T-cell (primary cell): ENCODE results near the gene HUS1B. TPM values are rescaled to one million over a fixed set of nuclear protein-coding genes. Genes with fewer than 3 reads are reported as not detected.

Source experiments
- ATAC-seq, 4 experiments: fragments of 200-7000 bp in 3 of 4; fragments of 150-1000 bp in 1 of 4; cut with Tn5 transposase; replicated peaks in 1 of 4; 1 replicate in 3 of 4; 2 replicates in 1 of 4; pipeline ENCODE4 v1.10.0; 2021; ENCODE audit warnings: moderate library complexity in 3 of 4, mild to moderate bottlenecking in 2 of 4, moderate number of reproducible peaks in 1 of 4
- CTCF ChIA-PET, 2 donors: fragments of 300-600 bp; sonication (Branson Sonifier 250); formaldehyde crosslinking; loops; one replicate each; lab custom pipeline; 2022; ENCODE audit warnings: antibody characterized with exemption in 2 of 2; lab: Charles Lee
- POLR2A ChIA-PET, 2 donors: fragments of 300-600 bp; sonication (Branson Sonifier 250); formaldehyde crosslinking; loops; one replicate each; lab custom pipeline; 2022; ENCODE audit warnings: antibody characterized with exemption in 2 of 2; lab: Charles Lee
- DNase-seq, 35 experiments: peaks; one replicate each; pipeline versions ENCODE4 v3.0.0 to v3.0.0-alpha.2; 2013 to 2023
- H3K27ac ChIP-seq: one replicate; pipeline ENCODE4 v1.5.1; 2013; ENCODE audit warnings: low read length
- H3K27me3 ChIP-seq, 2 experiments: replicated peaks in 1 of 2; 1 replicate in 1 of 2; 2 replicates in 1 of 2; pipeline versions ENCODE4 v1.6.1 to v1.7.0; 2013; ENCODE audit warnings: low read length in 1 of 2, mixed read lengths in 1 of 2; ENCODE audit not compliant: control insufficient read depth in 2 of 2, insufficient read depth in 2 of 2; ENCODE audit errors: extremely low read depth in 1 of 2
- H3K36me3 ChIP-seq, 2 donors: 1 replicate in 1 of 2; 2 replicates in 1 of 2; pipeline versions ENCODE4 v1.6.1 to v1.7.0; 2013; ENCODE audit warnings: low read length in 1 of 2; ENCODE audit not compliant: control insufficient read depth in 2 of 2, insufficient read depth in 1 of 2; ENCODE audit errors: extremely low read depth in 1 of 2
- H3K4me1 ChIP-seq, 2 experiments: 1 replicate in 1 of 2; 2 replicates in 1 of 2; pipeline versions ENCODE4 v1.6.1 to v1.7.0; 2013; ENCODE audit warnings: low read length in 2 of 2, mixed read lengths in 1 of 2; ENCODE audit not compliant: insufficient read depth in 2 of 2, control insufficient read depth in 1 of 2; ENCODE audit errors: extremely low read depth in 1 of 2
- H3K4me3 ChIP-seq, 2 donors: 1 replicate in 1 of 2; 2 replicates in 1 of 2; pipeline versions ENCODE4 v1.5.1 to v1.7.0; 2013; ENCODE audit warnings: mild to moderate bottlenecking in 2 of 2, low read length in 1 of 2, moderate library complexity in 1 of 2; ENCODE audit not compliant: control insufficient read depth in 1 of 2; ENCODE audit errors: extremely low read depth in 1 of 2
- H3K9me3 ChIP-seq: 2 replicates; pipeline ENCODE4 v1.7.0; 2013
- H3K27ac Mint-ChIP-seq, 2 donors: one replicate each; pipeline ENCODE4 v1.8.0; 2020 to 2021; ENCODE audit warnings: mild to moderate bottlenecking in 2 of 2, mixed read lengths in 2 of 2
- H3K27me3 Mint-ChIP-seq, 2 donors: one replicate each; pipeline ENCODE4 v1.8.0; 2021 to 2022; ENCODE audit warnings: mixed read lengths in 2 of 2
- H3K36me3 Mint-ChIP-seq: one replicate; pipeline ENCODE4 v1.8.0; 2021; ENCODE audit warnings: mixed read lengths
- H3K4me1 Mint-ChIP-seq, 3 donors: one replicate each; pipeline ENCODE4 v1.8.0; 2020 to 2022; ENCODE audit warnings: mixed read lengths in 3 of 3, mild to moderate bottlenecking in 1 of 3
- H3K4me3 Mint-ChIP-seq, 3 donors: one replicate each; pipeline ENCODE4 v1.8.0; 2020 to 2022; ENCODE audit warnings: mild to moderate bottlenecking in 3 of 3, mixed read lengths in 3 of 3, moderate library complexity in 3 of 3
- H3K9me3 Mint-ChIP-seq, 3 donors: one replicate each; pipeline ENCODE4 v1.8.0; 2020 to 2022; ENCODE audit warnings: mixed read lengths in 3 of 3
- WGBS: methylation state at CpG from one replicate; pipeline ENCODE4 v1.1.5; 2013; ENCODE audit warnings: missing lambda C conversion rate; ENCODE audit not compliant: insufficient coverage; 5-methylcytosine and 5-hydroxymethylcytosine counted together
- total RNA-seq, 35 experiments: library from RNA in 6 of 35; stranded (reverse) in 6 of 35; fragments of 120-200 nt in 1 of 35; gene quantifications; one replicate each; pipeline versions ENCODE4 v1.2.1 to v1.2.4 and lab custom pipeline; 2013 to 2026

Gene HUS1B
- total RNA-seq, 5 donors from 2014 or later (not counting 1 experiment from before 2014, with no cell fraction given) = 1.7 to 3.8 (median 2.5) TPM

GRCh38 chr6:613981-614380, 42.9 kb downstream of the HUS1B start:
- no peak overlapping the region for H3K4me3 Mint-ChIP-seq
- no peaks in the 10 kb centered on the region for H3K4me1 ChIP-seq
- no peak for DNase-seq
- no peaks in the 10 kb centered on the region for H3K9me3 ChIP-seq
- ChIA-PET POLR2A (no interaction called here), CTCF (no interaction called here)
- H3K4me1 Mint-ChIP-seq = peaks cover 0 to 7% (median 0%) of the 10 kb centered on the region in 3 donors
- H3K36me3 Mint-ChIP-seq = peaks cover 49% of the 10 kb centered on the region
- H3K4me3 ChIP-seq = no peak overlapping the region
- H3K27ac ChIP-seq = no peak overlapping the region
- H3K36me3 ChIP-seq = peaks cover 6 to 42% of the 10 kb centered on the region in 2 donors
- H3K27ac Mint-ChIP-seq = no peak overlapping the region
- no peaks in the 10 kb centered on the region for H3K27me3 ChIP-seq
- no peaks in the 10 kb centered on the region for H3K9me3 Mint-ChIP-seq
- ATAC-seq = no peak
- 97% methylated on average over 6 of the region's 7 CpGs for WGBS
- no peaks in the 10 kb centered on the region for H3K27me3 Mint-ChIP-seq

- no peak overlapping the region for H3K27ac Mint-ChIP-seq
- H3K27me3 Mint-ChIP-seq = no peaks in the 10 kb centered on the region
- no peaks in the 10 kb centered on the region for H3K27me3 ChIP-seq
- peaks cover 0 to 4% (median 0%) of the 10 kb centered on the region in 3 donors for H3K4me1 Mint-ChIP-seq
- no peak for DNase-seq
- ATAC-seq = no peak
- H3K4me1 ChIP-seq = no peaks in the 10 kb centered on the region
- no peak overlapping the region for H3K4me3 ChIP-seq
- 0% methylated on average over 1 of the region's 4 CpGs for WGBS
- H3K27ac ChIP-seq = no peak overlapping the region
- POLR2A ChIA-PET = no interaction called here
- H3K36me3 ChIP-seq = peaks cover 5 to 38% of the 10 kb centered on the region in 2 donors
- no peaks in the 10 kb centered on the region for H3K9me3 ChIP-seq
- CTCF ChIA-PET = no interaction called here
- H3K9me3 Mint-ChIP-seq = no peaks in the 10 kb centered on the region
- no peak overlapping the region for H3K4me3 Mint-ChIP-seq
- H3K36me3 Mint-ChIP-seq = peaks cover 50% of the 10 kb centered on the region
These were observed 45.0 kb downstream of the HUS1B start for GRCh38 chr6:611928-612327.

GRCh38 chr6:610882-611281, 46.0 kb downstream of the HUS1B start:
- Mint-ChIP-seq H3K4me1 (peaks cover 0 to 4% (median 0%) of the 10 kb centered on the region in 3 donors), H3K36me3 (peaks cover 57% of the 10 kb centered on the region), H3K27ac (no peak overlapping the region), H3K4me3 (no peak overlapping the region), H3K9me3 (no peaks in the 10 kb centered on the region), H3K27me3 (no peaks in the 10 kb centered on the region)
- POLR2A ChIA-PET = no interaction called here
- DNase-seq (no peak), ATAC-seq (no peak)
- Histone ChIP-seq H3K4me1 (no peaks in the 10 kb centered on the region), H3K4me3 (no peak overlapping the region), H3K27me3 (no peaks in the 10 kb centered on the region), H3K9me3 (no peaks in the 10 kb centered on the region), H3K27ac (no peak overlapping the region), H3K36me3 (peaks cover 9 to 38% of the 10 kb centered on the region in 2 donors)
- WGBS = no CpG with 5 or more reads among the region's 2 CpGs
- CTCF ChIA-PET = no interaction called here

GRCh38 chr6:609905-610304, 47.0 kb downstream of the HUS1B start:
- no CpG with 5 or more reads among the region's 4 CpGs for WGBS

GRCh38 chr6:606829-607379, 50.0 kb downstream of the HUS1B start:
- Histone ChIP-seq H3K9me3 (no peaks in the 10 kb centered on the region), H3K4me3 (no peak overlapping the region), H3K27ac (no peak overlapping the region), H3K4me1 (no peaks in the 10 kb centered on the region), H3K27me3 (no peaks in the 10 kb centered on the region), H3K36me3 (peaks cover 9 to 33% of the 10 kb centered on the region in 2 donors)
- no peak overlapping the region for H3K27ac Mint-ChIP-seq
- no peaks in the 10 kb centered on the region for H3K27me3 Mint-ChIP-seq
- no peaks in the 10 kb centered on the region for H3K9me3 Mint-ChIP-seq
- H3K36me3 Mint-ChIP-seq = peaks cover 55% of the 10 kb centered on the region
- ATAC-seq (no peak), DNase-seq (no peak)
- CTCF ChIA-PET = no interaction called here
- POLR2A ChIA-PET = no interaction called here
- H3K4me3 Mint-ChIP-seq = no peak overlapping the region
- peaks cover 0 to 8% (median 4%) of the 10 kb centered on the region in 3 donors for H3K4me1 Mint-ChIP-seq
- 97% methylated on average over 10 of the region's 14 CpGs for WGBS

More at GRCh38 chr6:609905-610304, 47.0 kb downstream of the HUS1B start:
- Mint-ChIP-seq H3K27me3 (no peaks in the 10 kb centered on the region), H3K4me1 (peaks cover 0 to 4% (median under 1%) of the 10 kb centered on the region in 3 donors), H3K36me3 (peaks cover 54% of the 10 kb centered on the region), H3K9me3 (no peaks in the 10 kb centered on the region), H3K4me3 (no peak overlapping the region), H3K27ac (no peak overlapping the region)
- Histone ChIP-seq H3K27ac (no peak overlapping the region), H3K36me3 (peaks cover 9 to 38% of the 10 kb centered on the region in 2 donors), H3K9me3 (no peaks in the 10 kb centered on the region), H3K4me3 (no peak overlapping the region), H3K27me3 (no peaks in the 10 kb centered on the region), H3K4me1 (no peaks in the 10 kb centered on the region)
- DNase-seq (no peak), ATAC-seq (no peak)
- POLR2A ChIA-PET = no interaction called here
- CTCF ChIA-PET = no interaction called here

Other genes starting within 250 kb of the HUS1B start
- 10 to 100 TPM; 30.7 to 40.6 (median 39.3) TPM for gene EXOC2, start 36.0 kb upstream of the HUS1B start, total RNA-seq